PC-3 (cell line): ENCODE results near the gene SDS.
"Not testable (repeated sequence)": the region's sequence is repeated elsewhere in the genome, so short reads cannot be mapped to it uniquely, and the experiment has no call there.

ENCODE experiments used
- EZH2 ChIP-seq: fragments of 300-600 bp; sonication (generic); IDR thresholded peaks from one replicate; pipeline ENCODE4 v1.6.1; 2017; ENCODE audit warnings: antibody characterized with exemption, mild to moderate bottlenecking, low read length; ENCODE audit not compliant: unreplicated experiment
- TF ChIP-seq, protein P1 (sequence below): fragments of 300-600 bp; sonication (generic); conservative IDR thresholded peaks from 2 replicates; pipeline ENCODE4 v1.5.1; 2017; ENCODE audit warnings: antibody characterized with exemption, low read depth, mild to moderate bottlenecking, low read length

DNA sequence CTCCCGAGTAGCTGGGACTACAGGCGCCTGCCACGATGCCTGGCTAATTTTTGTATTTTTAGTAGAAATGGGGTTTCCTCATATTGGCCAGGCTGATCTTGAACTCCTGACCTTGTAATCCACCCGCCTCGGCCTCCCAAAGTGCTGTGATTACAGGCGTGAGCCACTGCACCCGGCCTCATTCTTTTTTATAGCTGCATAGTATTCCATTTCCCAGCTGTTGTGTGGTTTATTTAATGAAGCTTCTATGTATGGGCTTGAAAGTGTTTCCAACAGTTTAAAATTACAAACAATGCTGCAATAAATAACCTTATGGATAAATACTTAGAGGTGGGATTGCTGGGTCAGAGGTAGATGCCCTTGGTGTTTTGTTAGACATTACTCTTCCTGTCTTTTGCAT is 49.5 kb downstream of the SDS start:
- TF ChIP-seq, protein P1, sequence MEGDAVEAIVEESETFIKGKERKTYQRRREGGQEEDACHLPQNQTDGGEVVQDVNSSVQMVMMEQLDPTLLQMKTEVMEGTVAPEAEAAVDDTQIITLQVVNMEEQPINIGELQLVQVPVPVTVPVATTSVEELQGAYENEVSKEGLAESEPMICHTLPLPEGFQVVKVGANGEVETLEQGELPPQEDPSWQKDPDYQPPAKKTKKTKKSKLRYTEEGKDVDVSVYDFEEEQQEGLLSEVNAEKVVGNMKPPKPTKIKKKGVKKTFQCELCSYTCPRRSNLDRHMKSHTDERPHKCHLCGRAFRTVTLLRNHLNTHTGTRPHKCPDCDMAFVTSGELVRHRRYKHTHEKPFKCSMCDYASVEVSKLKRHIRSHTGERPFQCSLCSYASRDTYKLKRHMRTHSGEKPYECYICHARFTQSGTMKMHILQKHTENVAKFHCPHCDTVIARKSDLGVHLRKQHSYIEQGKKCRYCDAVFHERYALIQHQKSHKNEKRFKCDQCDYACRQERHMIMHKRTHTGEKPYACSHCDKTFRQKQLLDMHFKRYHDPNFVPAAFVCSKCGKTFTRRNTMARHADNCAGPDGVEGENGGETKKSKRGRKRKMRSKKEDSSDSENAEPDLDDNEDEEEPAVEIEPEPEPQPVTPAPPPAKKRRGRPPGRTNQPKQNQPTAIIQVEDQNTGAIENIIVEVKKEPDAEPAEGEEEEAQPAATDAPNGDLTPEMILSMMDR: not testable (repeated sequence)
- TF ChIP-seq EZH2: not testable (repeated sequence)
